OCI-LY7 (cell line): ENCODE measurements around the gene CAMK4.

ENCODE experiments used
- CTCF ChIP-seq: fragments of 200-600 bp; sonication (generic); conservative IDR thresholded peaks from 2 replicates; pipeline ENCODE4 v1.5.1; 2014; ENCODE audit warnings: mild to moderate bottlenecking, antibody characterized with exemption, low read length, moderate library complexity, mixed read lengths
- EZH2phosphoT487 ChIP-seq: fragments of 200-600 bp; sonication (generic); IDR thresholded peaks from 2 replicates; pipeline ENCODE4 v1.6.1; 2018; ENCODE audit warnings: low read depth, borderline replicate concordance, mild to moderate bottlenecking, mixed run types, antibody characterized with exemption, low read length, moderate library complexity, mixed read lengths

DNA sequence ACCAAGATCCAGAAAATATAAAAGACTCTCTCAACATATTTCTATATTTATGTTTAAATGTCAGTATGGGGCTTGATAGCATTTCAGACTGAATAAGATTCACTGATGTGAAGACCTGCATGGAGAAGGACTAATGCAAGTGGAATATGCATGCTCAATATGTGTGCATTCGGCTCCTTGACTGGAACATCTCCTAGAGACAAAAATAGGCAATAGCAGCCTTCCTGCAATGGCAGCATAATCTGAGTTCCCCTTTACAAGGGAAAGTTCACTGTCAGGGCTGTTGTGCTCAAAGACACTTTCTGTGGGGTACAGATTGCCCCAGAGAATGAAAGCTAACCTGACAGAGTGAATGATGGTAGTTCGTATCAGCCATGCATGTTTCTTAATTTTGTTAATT, 245.7 kb downstream of the CAMK4 start:
- no peak for TF ChIP-seq CTCF
- no peak for TF ChIP-seq EZH2phosphoT487
